ENCODE data around the gene STK39.

Gene STK39

GRCh38 chr2:168203762-168204693 lies 43.4 kb downstream of the STK39 start:
- DNase-seq = no peak

GRCh38 chr2:168201584-168202116 lies 45.7 kb downstream of the STK39 start:
- DNase-seq = no peak

GRCh38 chr2:168200930-168201583 lies 46.3 kb downstream of the STK39 start:
- no peak for DNase-seq

- DNase-seq = no peak
Measured at GRCh38 chr2:168198476-168199207, 48.8 kb downstream of the STK39 start.

GRCh38 chr2:168196764-168197180 lies 50.6 kb downstream of the STK39 start:
- DNase-seq = no peak

GRCh38 chr2:168194784-168195522 lies 52.4 kb downstream of the STK39 start:
- DNase-seq = no peak

- no peak for DNase-seq
Measured at GRCh38 chr2:168192839-168193616, 54.4 kb downstream of the STK39 start.

- DNase-seq = no peak
Measured at GRCh38 chr2:168191955-168192785, 55.2 kb downstream of the STK39 start.

- no peak for DNase-seq
Measured at GRCh38 chr2:168190590-168191336, 56.6 kb downstream of the STK39 start.

- DNase-seq = no peak
Measured at GRCh38 chr2:168189835-168190569, 57.4 kb downstream of the STK39 start.

GRCh38 chr2:168188002-168188401 lies 59.4 kb downstream of the STK39 start:
- no peak for DNase-seq

- no peak for DNase-seq
Measured at GRCh38 chr2:168186452-168186851, 60.9 kb downstream of the STK39 start.

GRCh38 chr2:168185583-168186274 lies 61.7 kb downstream of the STK39 start:
- DNase-seq = no peak

GRCh38 chr2:168184681-168185513 lies 62.5 kb downstream of the STK39 start:
- DNase-seq = no peak

- no peak for DNase-seq
Measured at GRCh38 chr2:168183308-168183997, 63.9 kb downstream of the STK39 start.

- DNase-seq = no peak
Measured at GRCh38 chr2:168182550-168183249, 64.7 kb downstream of the STK39 start.

Measured in DMS 273 treated with DMSO at 0.1 percent for 48 hours (cell line).